ENCODE results near the gene ELF2. TPM values are rescaled to one million over a fixed set of nuclear protein-coding genes. Genes with fewer than 3 reads are reported as not detected.
"Not testable (repeated sequence)": the region's sequence is repeated elsewhere in the genome, so short reads cannot be mapped to it uniquely, and the experiment has no call there.

ELF2 gene
- total RNA-seq, 1 donor from 2014 or later = 33.9 TPM

- peak; percentile 25 for DNase-seq
- Histone ChIP-seq H3K4me1 (peaks cover 14% of the 10 kb centered on the region), H3K9me3 (replicated peaks) (no peaks in the 10 kb centered on the region), H3K27me3 (ENCODE audit: low read depth) (no peaks in the 10 kb centered on the region), H3K4me3 (no peak overlapping the region), H3K27ac (replicated peaks) (peak overlapping the region; percentile 34), H3K36me3 (no peaks in the 10 kb centered on the region)
- intact Hi-C loops (cut with micrococcal nuclease) = no loop called here
- TF ChIP-seq, protein P1, sequence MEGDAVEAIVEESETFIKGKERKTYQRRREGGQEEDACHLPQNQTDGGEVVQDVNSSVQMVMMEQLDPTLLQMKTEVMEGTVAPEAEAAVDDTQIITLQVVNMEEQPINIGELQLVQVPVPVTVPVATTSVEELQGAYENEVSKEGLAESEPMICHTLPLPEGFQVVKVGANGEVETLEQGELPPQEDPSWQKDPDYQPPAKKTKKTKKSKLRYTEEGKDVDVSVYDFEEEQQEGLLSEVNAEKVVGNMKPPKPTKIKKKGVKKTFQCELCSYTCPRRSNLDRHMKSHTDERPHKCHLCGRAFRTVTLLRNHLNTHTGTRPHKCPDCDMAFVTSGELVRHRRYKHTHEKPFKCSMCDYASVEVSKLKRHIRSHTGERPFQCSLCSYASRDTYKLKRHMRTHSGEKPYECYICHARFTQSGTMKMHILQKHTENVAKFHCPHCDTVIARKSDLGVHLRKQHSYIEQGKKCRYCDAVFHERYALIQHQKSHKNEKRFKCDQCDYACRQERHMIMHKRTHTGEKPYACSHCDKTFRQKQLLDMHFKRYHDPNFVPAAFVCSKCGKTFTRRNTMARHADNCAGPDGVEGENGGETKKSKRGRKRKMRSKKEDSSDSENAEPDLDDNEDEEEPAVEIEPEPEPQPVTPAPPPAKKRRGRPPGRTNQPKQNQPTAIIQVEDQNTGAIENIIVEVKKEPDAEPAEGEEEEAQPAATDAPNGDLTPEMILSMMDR (IDR thresholded peaks at IDR 0.05; ENCODE audit: borderline replicate concordance) = no peak
These were observed 37.1 kb upstream of the ELF2 start for GRCh38 chr4:139214039-139214534.

DNA sequence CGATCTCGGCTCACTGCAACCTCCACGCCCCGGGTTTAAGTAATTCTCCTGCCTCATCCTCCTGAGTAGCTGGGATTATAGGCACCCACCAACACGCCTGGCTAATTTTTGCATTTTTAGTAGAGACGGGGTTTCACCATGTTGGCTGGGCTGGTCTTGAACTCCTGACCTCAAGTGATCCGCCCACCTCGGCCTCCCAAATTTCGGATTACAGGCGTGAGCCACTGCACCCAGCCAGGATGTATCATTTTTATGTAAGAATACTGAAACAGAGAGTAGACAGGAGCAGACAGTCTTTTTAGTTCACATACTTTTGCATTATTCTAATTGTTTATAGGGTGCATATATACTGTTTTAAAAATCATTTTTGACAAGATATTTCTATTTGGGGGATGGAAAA lies 36.6 kb upstream of the ELF2 start:
- H3K4me3 ChIP-seq; H3K9me3 ChIP-seq (replicated peaks); intact Hi-C loops (cut with micrococcal nuclease); DNase-seq; H3K36me3 ChIP-seq; H3K27me3 ChIP-seq (ENCODE audit: low read depth): not testable (repeated sequence)
- Histone ChIP-seq H3K4me1 (peaks cover 14% of the 10 kb centered on the region), H3K27ac (replicated peaks) (peak overlapping the region; percentile 34)

DNA sequence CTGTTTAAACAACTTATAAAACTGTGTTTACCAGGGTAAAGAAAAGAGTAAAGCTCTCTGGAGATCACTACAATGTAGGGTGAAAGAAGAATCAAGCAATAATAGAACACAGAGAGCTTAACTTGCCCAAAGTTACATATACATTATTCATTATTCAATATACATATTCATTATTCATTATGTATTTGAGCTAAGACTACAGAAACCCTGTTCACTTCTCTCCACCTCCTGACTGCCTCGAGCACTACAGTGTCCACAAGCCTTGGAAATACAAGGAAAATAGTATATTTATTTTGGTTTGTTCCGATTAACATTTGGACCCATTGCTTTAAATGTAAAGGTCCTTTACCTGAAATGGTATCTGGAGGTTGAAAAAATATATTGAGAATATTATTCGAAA lies 35.9 kb upstream of the ELF2 start:
- Histone ChIP-seq H3K27ac (replicated peaks) (no peak overlapping the region), H3K27me3 (ENCODE audit: low read depth) (no peaks in the 10 kb centered on the region), H3K4me3 (no peak overlapping the region), H3K9me3 (replicated peaks) (no peaks in the 10 kb centered on the region), H3K36me3 (no peaks in the 10 kb centered on the region), H3K4me1 (peaks cover 14% of the 10 kb centered on the region)
- TF ChIP-seq, protein P1 (IDR thresholded peaks at IDR 0.05; ENCODE audit: borderline replicate concordance) = no peak
- intact Hi-C loops (cut with micrococcal nuclease) = no loop called here
- DNase-seq = no peak

DNA sequence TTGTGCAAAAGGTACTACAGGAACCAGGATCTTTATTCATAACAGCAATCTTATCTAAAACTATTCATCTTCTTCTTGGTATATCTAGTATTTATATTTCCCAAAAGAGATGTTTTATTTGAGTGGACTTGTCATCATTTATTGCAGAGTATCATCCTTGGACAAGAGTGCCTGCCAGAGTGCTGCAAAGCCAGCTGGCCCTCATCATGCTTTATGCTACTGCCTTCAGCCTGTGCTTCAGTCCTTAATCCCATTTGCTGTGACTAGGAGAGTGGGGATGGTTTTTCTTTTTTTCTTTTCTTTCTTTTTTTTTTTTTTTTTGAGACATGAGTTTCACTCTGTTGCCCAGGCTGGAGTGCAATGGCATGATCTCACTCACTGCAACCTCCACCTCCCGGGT lies 33.5 kb upstream of the ELF2 start:
- Histone ChIP-seq H3K27ac (replicated peaks) (no peak overlapping the region), H3K36me3 (no peaks in the 10 kb centered on the region), H3K4me1 (peaks cover 18% of the 10 kb centered on the region), H3K4me3 (no peak overlapping the region), H3K27me3 (ENCODE audit: low read depth) (no peaks in the 10 kb centered on the region), H3K9me3 (replicated peaks) (no peaks in the 10 kb centered on the region)
- DNase-seq = peak; percentile 35
- TF ChIP-seq, protein P1 (IDR thresholded peaks at IDR 0.05; ENCODE audit: borderline replicate concordance) = no peak
- intact Hi-C loops (cut with micrococcal nuclease) = no loop called here

DNA sequence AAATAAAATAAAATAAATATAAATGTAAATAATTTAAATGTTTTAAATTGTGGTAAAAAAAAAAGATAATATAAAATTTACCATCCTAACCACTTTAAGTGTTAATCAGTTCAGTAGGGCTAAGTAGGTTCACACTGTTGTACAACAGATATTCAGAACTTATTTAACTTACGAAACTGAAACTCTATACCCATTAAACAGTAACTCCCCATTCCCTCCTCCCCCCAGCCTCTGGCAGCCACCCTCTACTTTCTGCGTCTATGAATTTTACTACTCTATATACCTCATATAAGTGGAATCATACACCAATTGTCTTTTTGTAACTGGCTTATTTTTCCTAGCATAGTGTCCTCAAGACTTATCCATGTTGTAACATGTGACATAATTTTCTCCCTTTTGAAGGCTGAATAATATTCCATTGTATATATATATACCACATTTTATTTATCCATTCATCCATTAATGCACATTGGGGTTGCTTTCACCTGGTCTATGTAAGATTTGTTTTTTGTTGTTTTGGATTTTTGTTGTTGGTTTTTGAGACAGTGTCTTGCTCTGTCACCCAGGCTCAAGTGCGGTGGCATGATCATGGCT lies 32.5 kb upstream of the ELF2 start:
- TF ChIP-seq, protein P1 (IDR thresholded peaks at IDR 0.05; ENCODE audit: borderline replicate concordance) = no peak
- Histone ChIP-seq H3K9me3 (replicated peaks) (no peaks in the 10 kb centered on the region), H3K4me3 (no peak overlapping the region), H3K27me3 (ENCODE audit: low read depth) (no peaks in the 10 kb centered on the region), H3K4me1 (peaks cover 13% of the 10 kb centered on the region), H3K36me3 (no peaks in the 10 kb centered on the region), H3K27ac (replicated peaks) (peak overlapping the region; percentile 76)
- intact Hi-C loops (cut with micrococcal nuclease) = no loop called here
- no peak for DNase-seq

DNA sequence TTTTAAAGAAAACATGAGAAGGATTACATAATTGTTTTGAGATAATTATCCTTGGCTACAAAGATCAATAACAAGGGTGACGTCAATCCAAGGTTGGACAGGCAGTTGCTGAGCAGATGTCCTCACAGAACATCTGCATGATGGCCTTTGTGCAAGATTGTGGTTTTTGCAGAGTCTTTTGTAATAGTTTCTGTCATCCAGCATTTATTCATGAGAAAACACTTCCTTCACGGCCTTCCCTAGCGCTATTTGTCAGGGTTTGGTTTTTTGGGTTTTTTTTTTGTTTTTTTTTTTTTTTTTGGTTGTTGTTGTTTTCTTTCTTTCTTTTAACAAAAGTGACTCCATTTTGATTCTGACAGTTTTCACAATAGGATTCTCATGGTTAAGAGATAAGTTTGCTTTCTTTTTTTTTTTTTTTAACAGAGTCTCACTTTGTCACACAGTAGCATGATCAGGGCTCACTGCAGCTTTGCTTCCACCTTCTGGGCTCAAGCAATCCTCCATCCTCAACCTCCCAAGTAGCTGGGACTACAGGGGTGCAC lies 31.5 kb upstream of the ELF2 start:
- H3K27ac ChIP-seq (replicated peaks) = peak overlapping the region; percentile 76
- intact Hi-C loops (cut with micrococcal nuclease) = no loop called here
- TF ChIP-seq, protein P1 (IDR thresholded peaks at IDR 0.05; ENCODE audit: borderline replicate concordance) = no peak
- no peaks in the 10 kb centered on the region for H3K27me3 ChIP-seq (ENCODE audit: low read depth)
- no peaks in the 10 kb centered on the region for H3K36me3 ChIP-seq
- no peak overlapping the region for H3K4me3 ChIP-seq
- no peaks in the 10 kb centered on the region for H3K9me3 ChIP-seq (replicated peaks)
- H3K4me1 ChIP-seq = peaks cover 4% of the 10 kb centered on the region
- DNase-seq = no peak

All from left ventricle myocardium inferior (tissue), 1 donor.